Neural progenitor cell (in vitro differentiated cells): ENCODE data around the gene STARD10. TPM values are rescaled to one million over a fixed set of nuclear protein-coding genes. Genes with fewer than 3 reads are reported as not detected.

Source experiments
- DNase-seq: peaks from one replicate; pipeline ENCODE4 v3.0.0-alpha.2; 2016; ENCODE audit warnings: low spot score
- H2AFZ ChIP-seq: fragments of 200-600 bp; sonication (generic); replicated peaks from 2 replicates; pipeline ENCODE4 v1.6.1; 2016; ENCODE audit warnings: antibody characterized with exemption
- H3F3A ChIP-seq: fragments of 200-600 bp; sonication (generic); 2 replicates; pipeline ENCODE4 v1.6.1; 2016; ENCODE audit warnings: antibody characterized with exemption, low read depth
- H3K27ac ChIP-seq: fragments of 200-600 bp; sonication (generic); 2 replicates; pipeline ENCODE4 v1.5.1; 2016; ENCODE audit warnings: mild to moderate bottlenecking
- H3K27me3 ChIP-seq: fragments of 200-600 bp; sonication (generic); 2 replicates; pipeline ENCODE4 v1.6.1; 2016; ENCODE audit warnings: mild to moderate bottlenecking, moderate library complexity
- H3K36me3 ChIP-seq: fragments of 200-600 bp; sonication (generic); 2 replicates; pipeline ENCODE4 v1.5.1; 2016
- H3K4me1 ChIP-seq: fragments of 200-600 bp; sonication (generic); 2 replicates; pipeline ENCODE4 v1.6.1; 2016; ENCODE audit warnings: mixed run types
- H3K4me2 ChIP-seq: fragments of 200-600 bp; sonication (generic); 2 replicates; pipeline ENCODE4 v1.6.1; 2016
- H3K4me3 ChIP-seq: fragments of 200-600 bp; sonication (generic); 2 replicates; pipeline ENCODE4 v1.5.1; 2016
- H3K79me2 ChIP-seq: fragments of 200-600 bp; sonication (generic); 2 replicates; pipeline ENCODE4 v1.6.1; 2016; ENCODE audit warnings: low read depth
- H3K9ac ChIP-seq: fragments of 200-600 bp; sonication (generic); 2 replicates; pipeline ENCODE4 v1.6.1; 2016
- H3K9me3 ChIP-seq: fragments of 200-600 bp; sonication (generic); 2 replicates; pipeline ENCODE4 v1.5.1; 2016; ENCODE audit warnings: low read depth
- H4K20me1 ChIP-seq: fragments of 200-600 bp; sonication (generic); 2 replicates; pipeline ENCODE4 v1.6.1; 2016; ENCODE audit warnings: low read depth
- H3K27ac Mint-ChIP-seq: 3 replicates; pipeline ENCODE4 v1.8.0; 2021; ENCODE audit warnings: mixed read lengths
- H3K27me3 Mint-ChIP-seq: 2 replicates; pipeline ENCODE4 v1.8.0; 2022; ENCODE audit warnings: low read depth, mild to moderate bottlenecking, inconsistent platforms, moderate library complexity, mixed read lengths; ENCODE audit not compliant: insufficient read depth
- H3K36me3 Mint-ChIP-seq: 3 replicates; pipeline ENCODE4 v1.8.0; 2021; ENCODE audit warnings: mixed read lengths
- H3K4me1 Mint-ChIP-seq: 3 replicates; pipeline ENCODE4 v1.8.0; 2021; ENCODE audit warnings: mixed read lengths
- H3K4me3 Mint-ChIP-seq: 3 replicates; pipeline ENCODE4 v1.8.0; 2021; ENCODE audit warnings: mild to moderate bottlenecking, moderate library complexity, mixed read lengths
- H3K9me3 Mint-ChIP-seq: 3 replicates; pipeline ENCODE4 v1.8.0; 2020; ENCODE audit warnings: mixed read lengths
- CTCF ChIP-seq: fragments of 200-600 bp; sonication (generic); IDR thresholded peaks from 2 replicates; pipeline ENCODE4 v1.5.1; 2017; ENCODE audit warnings: antibody characterized with exemption, mild to moderate bottlenecking
- EZH2 ChIP-seq: fragments of 200-600 bp; sonication (generic); IDR thresholded peaks from 2 replicates; pipeline ENCODE4 v1.6.1; 2017; ENCODE audit warnings: antibody characterized with exemption, mild to moderate bottlenecking, moderate library complexity
- EZH2phosphoT487 ChIP-seq: fragments of 200-600 bp; sonication (generic); IDR thresholded peaks from 2 replicates; pipeline ENCODE4 v1.6.1; 2017; ENCODE audit warnings: antibody characterized with exemption
- total RNA-seq: library from RNA; depleted of rRNA; stranded (reverse); fragments of >200 nt; gene quantifications from 2 replicates; pipeline ENCODE4 v1.2.3, GENCODE V29; 2015; ENCODE audit warnings: low replicate concordance

The STARD10 gene
- total RNA-seq, 1 donor from 2014 or later: 13.0 TPM

- no peaks in the 10 kb centered on the region for H3K36me3 ChIP-seq
- Mint-ChIP-seq H3K36me3 (peaks cover 30% of the 10 kb centered on the region), H3K4me1 (no peaks in the 10 kb centered on the region), H3K27ac (no peak overlapping the region), H3K4me3 (no peak overlapping the region), H3K9me3 (no peaks in the 10 kb centered on the region), H3K27me3 (peaks cover 3% of the 10 kb centered on the region)
- H3K4me3 ChIP-seq: no peak overlapping the region
- H4K20me1 ChIP-seq: no peaks in the 10 kb centered on the region
- H3K4me2 ChIP-seq: no peak overlapping the region
- TF ChIP-seq CTCF (no peak), EZH2phosphoT487 (no peak), EZH2 (no peak)
- no peak for DNase-seq
- no peaks in the 10 kb centered on the region for H3K9me3 ChIP-seq
- H2AFZ ChIP-seq: no peak overlapping the region
- H3F3A ChIP-seq: peaks cover 9% of the 10 kb centered on the region
- H3K27ac ChIP-seq: peak overlapping the region; percentile 38
- H3K9ac ChIP-seq: no peak overlapping the region
- peaks cover 10% of the 10 kb centered on the region for H3K4me1 ChIP-seq
- no peaks in the 10 kb centered on the region for H3K27me3 ChIP-seq
- no peaks in the 10 kb centered on the region for H3K79me2 ChIP-seq
Measured at GRCh38 chr11:72841397-72841796, 47.5 kb upstream of the STARD10 start.

GRCh38 chr11:72840780-72841179, 46.9 kb upstream of the STARD10 start:
- Histone ChIP-seq H3K9me3 (no peaks in the 10 kb centered on the region), H2AFZ (no peak overlapping the region), H3K4me2 (no peak overlapping the region), H4K20me1 (no peaks in the 10 kb centered on the region), H3K27me3 (no peaks in the 10 kb centered on the region), H3K4me1 (peaks cover 10% of the 10 kb centered on the region), H3F3A (peaks cover 9% of the 10 kb centered on the region), H3K36me3 (no peaks in the 10 kb centered on the region), H3K79me2 (no peaks in the 10 kb centered on the region), H3K27ac (no peak overlapping the region), H3K4me3 (no peak overlapping the region), H3K9ac (no peak overlapping the region)
- Mint-ChIP-seq H3K27me3 (no peaks in the 10 kb centered on the region), H3K4me1 (peaks cover 3% of the 10 kb centered on the region), H3K27ac (no peak overlapping the region), H3K36me3 (peaks cover 28% of the 10 kb centered on the region), H3K4me3 (no peak overlapping the region), H3K9me3 (no peaks in the 10 kb centered on the region)
- TF ChIP-seq EZH2phosphoT487 (no peak), CTCF (no peak), EZH2 (no peak)
- no peak for DNase-seq

- H3K4me1 Mint-ChIP-seq: peaks cover 3% of the 10 kb centered on the region
- no peaks in the 10 kb centered on the region for H3K27me3 Mint-ChIP-seq
- Histone ChIP-seq H3K36me3 (no peaks in the 10 kb centered on the region), H3K27me3 (no peaks in the 10 kb centered on the region), H3K4me2 (no peak overlapping the region), H4K20me1 (no peaks in the 10 kb centered on the region), H3K4me3 (no peak overlapping the region), H3K4me1 (peaks cover 20% of the 10 kb centered on the region), H3K9ac (no peak overlapping the region), H3K27ac (no peak overlapping the region), H3K9me3 (no peaks in the 10 kb centered on the region), H3K79me2 (no peaks in the 10 kb centered on the region), H2AFZ (no peak overlapping the region), H3F3A (peaks cover 9% of the 10 kb centered on the region)
- H3K4me3 Mint-ChIP-seq: no peak overlapping the region
- no peak overlapping the region for H3K27ac Mint-ChIP-seq
- H3K9me3 Mint-ChIP-seq: no peaks in the 10 kb centered on the region
- H3K36me3 Mint-ChIP-seq: peaks cover 18% of the 10 kb centered on the region
- DNase-seq: no peak
- TF ChIP-seq EZH2phosphoT487 (no peak), EZH2 (no peak), CTCF (no peak)
Measured at GRCh38 chr11:72838691-72839305, 45.0 kb upstream of the STARD10 start.
